Stimulated activated CD4-positive, alpha-beta T cell treated with anti-CD3 and anti-CD28 coated beads, Interleukin-12 subunit alpha, Interleukin-12 subunit beta, amount 100 ng/mL, for 4 hours (primary cell): ENCODE measurements around the gene DMPK.
A peak's percentile ranks its signal among the peaks of the same experiment; 100 is the strongest.
"Not testable (repeated sequence)": the region's sequence is repeated elsewhere in the genome, so short reads cannot be mapped to it uniquely, and the experiment has no call there.

Source experiments
- DNase-seq: peaks from one replicate; pipeline ENCODE4 v3.0.0-alpha.2; 2020

Gene DMPK

GRCh38 chr19:45733160-45733810 is 49.0 kb downstream of the DMPK start, which contains the start of gene MEIOSIN:
Gene MEIOSIN (plus strand): TSS chr19:45733439. CDS start chr19:45735377, 1,938 bp downstream.
- DNase-seq, result no peak

DNA sequence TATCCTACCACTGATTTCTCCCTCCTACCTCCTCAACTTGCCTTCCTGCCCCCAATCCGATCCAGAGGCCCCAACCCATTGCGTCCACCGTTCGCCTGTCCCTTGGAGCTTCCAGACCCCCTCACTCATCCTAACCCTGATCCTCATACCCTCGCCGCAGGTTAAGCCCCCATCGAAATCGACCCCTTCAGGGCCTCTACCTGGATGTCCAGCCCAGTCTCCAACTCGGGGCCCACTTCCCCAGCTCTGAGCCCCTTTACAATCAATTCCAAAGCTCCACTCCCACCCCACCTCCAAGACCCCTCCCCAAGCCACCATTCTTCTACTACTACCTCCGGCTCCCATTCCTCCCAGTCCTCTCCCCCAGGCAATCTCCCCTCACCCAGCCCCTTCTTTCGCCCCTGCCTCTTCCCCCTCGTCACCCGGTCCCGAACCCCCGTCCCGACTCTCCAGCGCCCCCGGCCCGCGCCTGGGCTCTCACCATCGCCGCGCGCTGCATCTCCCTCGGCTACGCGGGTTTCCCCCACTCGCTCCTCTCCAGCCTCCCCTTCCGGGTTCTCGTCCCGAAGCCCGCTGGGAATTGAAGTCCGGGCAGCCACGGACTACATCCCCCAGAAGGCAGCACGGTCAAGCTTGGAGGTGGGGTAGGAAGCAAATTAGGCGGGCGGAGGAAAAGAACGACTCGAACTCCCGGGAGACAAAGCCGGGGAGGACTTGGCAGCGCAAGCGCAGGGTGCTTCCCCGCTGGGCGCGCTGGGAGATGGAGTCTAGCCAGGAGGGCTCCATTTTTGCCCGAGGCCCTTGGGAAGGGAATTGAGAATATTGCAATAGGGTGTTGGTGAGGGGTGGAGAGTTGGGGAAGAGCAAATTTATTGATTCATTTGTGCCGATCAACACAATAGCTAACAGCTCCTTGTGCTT is 51.7 kb downstream of the DMPK start, which contains the start of gene FBXO46:
TSS of gene FBXO46 (minus strand) at position 529 of the 921 bp plus-strand sequence. CDS start 17,401 bp downstream, outside the sequence.
- peak; percentile 89 for DNase-seq

DNA sequence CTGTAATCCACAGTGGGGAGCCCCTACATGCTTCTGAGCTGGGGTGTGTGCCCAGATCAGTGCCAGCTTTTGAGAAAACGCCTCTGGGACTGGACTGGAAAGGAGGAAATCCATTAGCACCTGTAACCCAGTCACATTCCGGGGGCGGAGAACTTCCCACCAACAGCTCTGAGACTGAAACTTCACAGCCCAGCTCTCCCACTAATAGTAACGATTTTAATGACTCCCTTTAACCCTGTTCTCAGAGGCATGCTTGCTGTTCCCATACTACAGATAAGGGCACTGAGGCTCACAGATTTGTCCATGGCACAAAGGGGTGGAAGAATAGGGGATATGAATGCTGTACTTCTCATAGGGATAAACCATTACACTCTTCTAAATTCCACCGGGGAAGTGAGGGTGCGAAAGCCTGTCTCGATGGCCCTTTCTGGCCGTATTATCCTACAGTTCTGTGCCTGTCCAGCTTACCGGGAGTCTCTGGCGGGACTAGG is 52.4 kb downstream of the DMPK start:
- DNase-seq, result no peak

DNA sequence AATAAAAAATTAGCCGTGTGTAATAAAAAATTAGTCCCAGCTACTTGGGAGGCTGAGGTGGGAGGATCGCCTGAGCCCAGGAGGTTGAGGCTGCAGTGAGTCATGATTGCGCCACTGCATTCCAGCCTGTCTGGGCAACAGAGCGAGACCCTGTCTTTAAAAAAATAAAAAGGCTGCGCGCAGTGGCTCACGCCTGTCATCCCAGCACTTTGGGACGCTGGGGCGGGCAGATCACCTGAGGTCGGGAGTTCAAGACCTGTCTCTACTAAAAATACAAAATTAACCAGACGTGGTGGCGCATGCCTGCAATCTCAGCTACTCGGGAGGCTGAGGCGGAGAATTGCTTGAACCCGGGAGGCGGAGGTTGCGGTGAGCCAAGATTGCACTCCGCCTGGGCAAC is 53.6 kb downstream of the DMPK start:
- not testable (repeated sequence) for DNase-seq

DNA sequence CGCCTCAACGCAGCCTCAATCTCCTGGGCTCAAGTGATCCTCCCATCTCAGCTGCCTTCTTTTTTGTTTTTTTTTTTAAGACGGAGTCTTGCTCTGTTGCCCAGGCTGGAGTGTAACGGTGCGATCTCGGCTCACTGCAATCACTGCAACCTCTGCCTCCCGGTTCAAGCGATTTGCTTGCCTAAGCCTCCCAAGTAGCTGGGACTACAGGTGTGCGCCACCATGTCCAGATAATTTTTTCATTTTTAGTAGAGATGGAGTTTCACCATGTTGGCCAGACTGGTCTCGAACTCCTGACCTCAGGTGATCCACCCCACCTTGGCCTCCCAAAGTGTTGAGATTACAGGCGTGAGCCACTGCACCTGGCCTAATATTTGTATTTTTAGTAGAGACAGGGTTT is 62.2 kb downstream of the DMPK start:
- not testable (repeated sequence) for DNase-seq
